Smooth muscle cell (in vitro differentiated cells): Measurements from ENCODE around the gene DIPK1C. TPM values are rescaled to one million over a fixed set of nuclear protein-coding genes. Genes with fewer than 3 reads are reported as not detected.

Source experiments
- DNase-seq: peaks from one replicate; lab custom pipeline; 2025; ENCODE audit not compliant: unreplicated experiment; lab: John Stamatoyannopoulos, UW
- H2AFZ ChIP-seq: fragments of 200-600 bp; sonication (generic); 2 replicates; pipeline ENCODE4 v1.6.0; 2016; ENCODE audit warnings: antibody characterized with exemption, low read depth, mild to moderate bottlenecking
- H3F3A ChIP-seq: fragments of 200-600 bp; sonication (generic); 2 replicates; pipeline ENCODE4 v1.6.0; 2017; ENCODE audit warnings: antibody characterized with exemption, low read depth
- H3K27ac ChIP-seq: fragments of 200-600 bp; sonication (generic); 2 replicates; pipeline ENCODE4 v1.5.1; 2016; ENCODE audit warnings: low read depth, mild to moderate bottlenecking
- H3K27me3 ChIP-seq: fragments of 200-600 bp; sonication (generic); 2 replicates; pipeline ENCODE4 v1.6.1; 2016; ENCODE audit warnings: low read depth, mild to moderate bottlenecking
- H3K36me3 ChIP-seq: fragments of 200-600 bp; sonication (generic); 2 replicates; pipeline ENCODE4 v1.5.1; 2016; ENCODE audit warnings: low read depth
- H3K4me1 ChIP-seq: fragments of 200-600 bp; sonication (generic); 2 replicates; pipeline ENCODE4 v1.5.1; 2016; ENCODE audit warnings: low read depth
- H3K4me2 ChIP-seq: fragments of 200-600 bp; sonication (generic); 2 replicates; pipeline ENCODE4 v1.6.0; 2016; ENCODE audit warnings: mild to moderate bottlenecking
- H3K4me3 ChIP-seq: fragments of 200-600 bp; sonication (generic); 2 replicates; pipeline ENCODE4 v1.5.1; 2016; ENCODE audit warnings: mild to moderate bottlenecking
- H3K79me2 ChIP-seq: fragments of 200-600 bp; sonication (generic); 2 replicates; pipeline ENCODE4 v1.6.0; 2016; ENCODE audit warnings: low read depth, mild to moderate bottlenecking
- H3K9ac ChIP-seq: fragments of 200-600 bp; sonication (generic); 2 replicates; pipeline ENCODE4 v1.6.0; 2016; ENCODE audit warnings: low read depth
- H3K9me3 ChIP-seq: fragments of 200-600 bp; sonication (generic); replicated peaks from 2 replicates; pipeline ENCODE4 v1.5.1; 2016; ENCODE audit warnings: low read depth
- H4K20me1 ChIP-seq: fragments of 200-600 bp; sonication (generic); 2 replicates; pipeline ENCODE4 v1.6.0; 2016; ENCODE audit warnings: low read depth
- CTCF ChIP-seq: fragments of 200-600 bp; sonication (generic); IDR thresholded peaks from 2 replicates; pipeline ENCODE4 v1.5.1; 2017; ENCODE audit warnings: borderline replicate concordance, mild to moderate bottlenecking, antibody characterized with exemption; ENCODE audit not compliant: insufficient read depth, poor library complexity, severe bottlenecking
- WGBS: methylation state at CpG from one replicate; pipeline ENCODE4 v1.1.7; 2016; ENCODE audit warnings: low lambda C conversion rate; 5-methylcytosine and 5-hydroxymethylcytosine counted together
- polyA plus RNA-seq: library from polyadenylated mRNA; unstranded; fragments of >200 nt; fragmentation: Nextera tagmentation; extraction: Ambion mirVana; gene quantifications from 2 replicates; pipeline ENCODE4 v1.2.1, GENCODE V29; 2016
- total RNA-seq: library from RNA; depleted of rRNA; stranded (reverse); fragments of >200 nt; gene quantifications from 2 replicates; pipeline ENCODE4 v1.2.3, GENCODE V29; 2014

DIPK1C gene
- total and polyA plus RNA-seq, 2 experiments from 2014 or later, result not detected

- no peaks in the 10 kb centered on the region for H3F3A ChIP-seq
- TF ChIP-seq CTCF, result no peak
- DNase-seq, result no peak
- no peak overlapping the region for H3K4me3 ChIP-seq
- H3K4me1 ChIP-seq, result no peaks in the 10 kb centered on the region
- no peak overlapping the region for H3K27ac ChIP-seq
- H2AFZ ChIP-seq, result no peak overlapping the region
- H3K79me2 ChIP-seq, result no peaks in the 10 kb centered on the region
- no peak overlapping the region for H3K4me2 ChIP-seq
- no peak overlapping the region for H3K9ac ChIP-seq
- peaks cover 8% of the 10 kb centered on the region for H3K27me3 ChIP-seq
- no peaks in the 10 kb centered on the region for H4K20me1 ChIP-seq
- WGBS, result 86% methylated on average over 2 of the region's 2 CpGs
- no peaks in the 10 kb centered on the region for H3K36me3 ChIP-seq
- H3K9me3 ChIP-seq, result no peaks in the 10 kb centered on the region
Observed at GRCh38 chr18:74407888-74408287, 49.2 kb downstream of the DIPK1C start.

- TF ChIP-seq CTCF, result no peak
- Histone ChIP-seq H3K4me2 (no peak overlapping the region), H3K79me2 (no peaks in the 10 kb centered on the region), H3K36me3 (no peaks in the 10 kb centered on the region), H3K27me3 (no peaks in the 10 kb centered on the region), H2AFZ (no peak overlapping the region), H3K4me3 (no peak overlapping the region), H3F3A (no peaks in the 10 kb centered on the region), H3K9me3 (no peaks in the 10 kb centered on the region), H3K9ac (no peak overlapping the region), H3K4me1 (peaks cover 4% of the 10 kb centered on the region), H4K20me1 (no peaks in the 10 kb centered on the region), H3K27ac (no peak overlapping the region)
- WGBS, result 33% methylated on average over 9 of the region's 9 CpGs
- peak; percentile 3 for DNase-seq
Observed at GRCh38 chr18:74402806-74403433, 54.2 kb downstream of the DIPK1C start.

- WGBS, result 91% methylated on average over 4 of the region's 4 CpGs
- Histone ChIP-seq H3K4me2 (no peak overlapping the region), H3K4me3 (no peak overlapping the region), H3K79me2 (no peaks in the 10 kb centered on the region), H4K20me1 (no peaks in the 10 kb centered on the region), H2AFZ (no peak overlapping the region), H3K27me3 (no peaks in the 10 kb centered on the region), H3K4me1 (peaks cover 4% of the 10 kb centered on the region), H3K36me3 (no peaks in the 10 kb centered on the region), H3F3A (no peaks in the 10 kb centered on the region), H3K9ac (no peak overlapping the region), H3K27ac (no peak overlapping the region), H3K9me3 (no peaks in the 10 kb centered on the region)
- DNase-seq, result no peak
- no peak for TF ChIP-seq CTCF
Observed at GRCh38 chr18:74400813-74401212, 56.3 kb downstream of the DIPK1C start.
